Testis (tissue), 3 donors: Measurements from ENCODE around the gene RAB3C. TPM values are rescaled to one million over a fixed set of nuclear protein-coding genes. Genes with fewer than 3 reads are reported as not detected.

ENCODE experiments used
- DNase-seq: peaks from one replicate; pipeline ENCODE4 v3.0.0-alpha.2; 2019
- H3K27ac ChIP-seq, 2 donors: fragments of 200-600 bp; sonication (generic); one replicate each; pipeline ENCODE4 v1.5.1; 2019
- H3K27me3 ChIP-seq: fragments of 200-600 bp; sonication (generic); one replicate; pipeline ENCODE4 v1.5.1; 2019
- H3K36me3 ChIP-seq: fragments of 200-600 bp; sonication (generic); one replicate; pipeline ENCODE4 v1.5.1; 2017; ENCODE audit warnings: low read depth; ENCODE audit errors: missing control alignments
- H3K4me1 ChIP-seq: fragments of 200-600 bp; sonication (generic); one replicate; pipeline ENCODE4 v1.5.1; 2019
- H3K4me3 ChIP-seq, 2 donors: fragments of 200-600 bp; sonication (generic); one replicate each; pipeline ENCODE4 v1.5.1; 2017 to 2019
- H3K9me3 ChIP-seq: fragments of 200-600 bp; sonication (generic); one replicate; pipeline ENCODE4 v1.5.1; 2017
- POLR2A ChIP-seq: fragments of 450-650 bp; IDR thresholded peaks from one replicate; pipeline ENCODE4 v1.6.1; 2017; ENCODE audit warnings: antibody characterized with exemption, mild to moderate bottlenecking, moderate library complexity
- WGBS, 2 donors: methylation state at CpG; one replicate each; pipeline ENCODE4 v1.1.5; 2018; 5-methylcytosine and 5-hydroxymethylcytosine counted together
- intact Hi-C: fragments of 100-400 bp; cut with DNase I; formaldehyde crosslinking; loops from one replicate; pipeline ENCODE4 v1.15.1; 2023; ENCODE audit warnings: low total_unique reads
- polyA plus RNA-seq: library from polyadenylated mRNA; stranded (reverse); fragments of 350-450 nt; fragmentation: Illumina TruSeq; extraction: RNeasy Lipid Tissue Mini Kit (QIAGEN cat#74804); gene quantifications from one replicate; pipeline ENCODE4 v1.2.3, GENCODE V29; 2014; ENCODE audit warnings: low read depth, low replicate concordance; ENCODE audit not compliant: insufficient read depth
- total RNA-seq, 2 donors: library from RNA; depleted of rRNA; stranded (reverse); fragments of >200 nt; gene quantifications; one replicate each; pipeline ENCODE4 v1.2.3, GENCODE V29; 2016
- TF ChIP-seq, protein P1 (sequence below), 3 experiments: fragments of 450-650 bp in 2 of 3; fragments of 200-600 bp in 1 of 3; sonication (generic) in 1 of 3; IDR thresholded peaks; one replicate each; pipeline ENCODE4 v1.5.1; 2016 to 2019; ENCODE audit warnings: antibody characterized with exemption in 3 of 3, mild to moderate bottlenecking in 2 of 3, moderate library complexity in 1 of 3

Gene RAB3C
- total and polyA plus RNA-seq, 3 donors from 2014 or later: 0.47 to 2.5 (median 1.8) TPM

DNA sequence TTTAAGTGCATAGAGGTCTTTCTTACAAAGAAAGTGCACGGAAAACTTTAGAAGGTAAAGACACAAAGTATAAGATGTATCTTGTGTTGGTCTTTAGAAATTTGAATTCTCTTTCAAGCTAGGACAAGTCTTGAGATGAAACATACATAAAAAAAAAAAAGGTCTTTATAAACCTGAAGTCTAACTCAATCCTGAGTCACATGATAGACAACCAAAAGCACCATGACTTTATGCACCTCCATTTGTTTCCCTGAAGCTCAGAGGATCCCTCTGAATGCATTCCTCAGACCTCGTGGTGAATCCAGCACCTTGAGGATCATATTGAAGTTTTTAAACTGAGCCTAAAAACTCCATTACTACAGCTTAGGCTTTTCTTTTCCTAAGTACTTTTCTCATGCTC, 91.8 kb downstream of the RAB3C start:
- H3K36me3 ChIP-seq: no peaks in the 10 kb centered on the region
- no peaks in the 10 kb centered on the region for H3K9me3 ChIP-seq
- 77 to 86% methylated on average over 2 of the region's 2 CpGs for WGBS, 2 donors
- H3K4me3 ChIP-seq: no peak overlapping the region
- H3K4me1 ChIP-seq: peaks cover 5% of the 10 kb centered on the region
- no peak for TF ChIP-seq POLR2A
- TF ChIP-seq, protein P1, sequence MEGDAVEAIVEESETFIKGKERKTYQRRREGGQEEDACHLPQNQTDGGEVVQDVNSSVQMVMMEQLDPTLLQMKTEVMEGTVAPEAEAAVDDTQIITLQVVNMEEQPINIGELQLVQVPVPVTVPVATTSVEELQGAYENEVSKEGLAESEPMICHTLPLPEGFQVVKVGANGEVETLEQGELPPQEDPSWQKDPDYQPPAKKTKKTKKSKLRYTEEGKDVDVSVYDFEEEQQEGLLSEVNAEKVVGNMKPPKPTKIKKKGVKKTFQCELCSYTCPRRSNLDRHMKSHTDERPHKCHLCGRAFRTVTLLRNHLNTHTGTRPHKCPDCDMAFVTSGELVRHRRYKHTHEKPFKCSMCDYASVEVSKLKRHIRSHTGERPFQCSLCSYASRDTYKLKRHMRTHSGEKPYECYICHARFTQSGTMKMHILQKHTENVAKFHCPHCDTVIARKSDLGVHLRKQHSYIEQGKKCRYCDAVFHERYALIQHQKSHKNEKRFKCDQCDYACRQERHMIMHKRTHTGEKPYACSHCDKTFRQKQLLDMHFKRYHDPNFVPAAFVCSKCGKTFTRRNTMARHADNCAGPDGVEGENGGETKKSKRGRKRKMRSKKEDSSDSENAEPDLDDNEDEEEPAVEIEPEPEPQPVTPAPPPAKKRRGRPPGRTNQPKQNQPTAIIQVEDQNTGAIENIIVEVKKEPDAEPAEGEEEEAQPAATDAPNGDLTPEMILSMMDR (IDR thresholded peaks at IDR 0.05): no peak
- intact Hi-C loops: no loop called here
- no peak overlapping the region for H3K27ac ChIP-seq
- no peaks in the 10 kb centered on the region for H3K27me3 ChIP-seq
- DNase-seq: no peak

DNA sequence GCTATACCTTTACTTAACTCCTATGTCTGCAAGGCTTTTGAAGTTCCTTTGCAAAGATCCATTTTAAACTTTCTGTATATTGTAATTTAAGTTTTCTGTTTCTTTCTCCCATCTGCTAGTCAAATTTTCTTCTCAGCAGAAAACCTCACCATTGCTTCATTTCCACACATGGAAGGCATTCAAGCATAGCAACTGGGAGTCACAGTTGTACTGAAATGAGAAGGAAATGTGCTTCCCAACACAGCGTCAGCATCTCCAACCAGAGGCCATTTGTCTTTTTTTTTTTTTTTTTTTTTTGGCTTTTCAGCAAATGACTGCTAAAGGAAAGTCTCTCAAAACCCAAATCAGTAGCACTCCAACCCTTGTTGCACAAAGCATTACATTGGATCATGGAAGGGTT, 92.5 kb downstream of the RAB3C start:
- WGBS, 2 donors: 57 to 72% methylated on average over 1 of the region's 1 CpG
- Histone ChIP-seq H3K4me1 (peaks cover 5% of the 10 kb centered on the region), H3K27ac (no peak overlapping the region), H3K36me3 (no peaks in the 10 kb centered on the region), H3K4me3 (no peak overlapping the region), H3K27me3 (no peaks in the 10 kb centered on the region), H3K9me3 (no peaks in the 10 kb centered on the region)
- no peak for DNase-seq
- TF ChIP-seq POLR2A: no peak
- TF ChIP-seq, protein P1 (IDR thresholded peaks at IDR 0.05): no peak
- intact Hi-C loops: no loop called here

DNA sequence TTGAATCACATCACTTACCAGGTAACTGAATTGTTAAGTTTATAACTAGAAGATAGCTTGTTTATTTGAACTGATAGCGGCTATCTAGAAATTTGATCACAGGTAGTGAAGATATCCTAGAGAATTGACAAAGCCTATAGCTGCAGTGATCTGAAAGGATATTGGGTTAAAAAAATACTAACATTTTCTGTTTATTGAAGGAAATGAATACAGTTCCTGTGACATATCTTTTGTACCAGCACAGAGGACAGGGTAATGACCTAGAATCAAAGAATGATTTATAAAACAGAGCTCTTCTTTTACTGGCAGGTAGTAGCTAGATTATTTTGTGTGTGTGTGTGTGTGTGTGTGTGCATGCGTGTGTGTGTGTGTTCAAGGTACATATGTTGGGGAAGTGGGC, 94.8 kb downstream of the RAB3C start:
- 86 to 95% methylated on average over 2 of the region's 2 CpGs for WGBS, 2 donors
- Histone ChIP-seq H3K36me3 (no peaks in the 10 kb centered on the region), H3K4me3 (no peak overlapping the region), H3K9me3 (no peaks in the 10 kb centered on the region), H3K4me1 (no peaks in the 10 kb centered on the region), H3K27ac (no peak overlapping the region), H3K27me3 (no peaks in the 10 kb centered on the region)
- intact Hi-C loops: no loop called here
- no peak for TF ChIP-seq POLR2A
- DNase-seq: no peak

DNA sequence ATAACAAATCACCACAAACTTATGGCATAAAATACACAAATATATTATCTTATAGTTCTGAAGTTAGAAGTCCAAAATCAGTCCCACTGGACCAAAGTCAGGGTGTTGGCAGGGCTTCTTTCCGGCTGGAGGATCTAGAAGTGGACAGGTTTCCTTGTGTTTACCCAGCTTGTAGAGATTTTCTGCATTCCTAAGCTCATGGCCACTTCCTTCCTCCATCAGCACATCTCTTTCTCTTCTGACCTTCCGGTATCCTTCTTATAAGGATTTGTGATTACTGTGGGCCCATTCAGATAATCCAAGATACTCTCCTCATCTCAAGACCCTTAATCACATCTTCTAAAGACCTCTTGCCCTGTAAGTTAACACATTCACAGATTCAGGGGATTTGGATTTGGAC, 97.6 kb downstream of the RAB3C start:
- intact Hi-C loops: no loop called here
- Histone ChIP-seq H3K27me3 (no peaks in the 10 kb centered on the region), H3K27ac (no peak overlapping the region), H3K4me3 (no peak overlapping the region), H3K9me3 (no peaks in the 10 kb centered on the region), H3K36me3 (no peaks in the 10 kb centered on the region), H3K4me1 (no peaks in the 10 kb centered on the region)
- WGBS, 2 donors: 63 to 85% methylated on average over 2 of the region's 2 CpGs
- TF ChIP-seq POLR2A: no peak
- TF ChIP-seq, protein P1 (IDR thresholded peaks at IDR 0.05): no peak
- no peak for DNase-seq

DNA sequence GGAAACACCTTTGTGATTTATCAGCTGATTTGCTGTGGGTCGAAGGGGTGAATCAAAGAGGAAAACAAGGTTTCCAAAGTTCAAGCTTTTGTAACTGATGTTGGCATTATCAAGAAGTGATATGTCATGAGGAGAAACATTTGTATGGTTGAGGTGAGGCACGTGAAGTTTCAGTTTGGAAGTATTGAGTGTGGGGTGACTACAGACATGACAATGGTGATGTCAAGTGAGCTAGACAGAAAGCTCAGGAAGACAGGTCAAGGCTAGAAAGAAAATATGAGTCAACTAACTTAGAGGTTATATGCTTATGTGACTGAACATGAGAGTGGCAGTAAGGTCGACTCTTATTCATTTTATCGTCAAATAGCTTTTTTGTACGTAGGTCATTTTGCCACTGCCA, 99.1 kb downstream of the RAB3C start:
- TF ChIP-seq, protein P1 (IDR thresholded peaks at IDR 0.05): no peak
- TF ChIP-seq POLR2A: no peak
- intact Hi-C loops: no loop called here
- Histone ChIP-seq H3K36me3 (no peaks in the 10 kb centered on the region), H3K4me3 (no peak overlapping the region), H3K4me1 (no peaks in the 10 kb centered on the region), H3K27ac (no peak overlapping the region), H3K9me3 (no peaks in the 10 kb centered on the region), H3K27me3 (no peaks in the 10 kb centered on the region)
- no peak for DNase-seq
- WGBS, 2 donors: 82 to 90% methylated on average over 5 of the region's 5 CpGs
